ENCODE data around the gene PPM1L. TPM values are rescaled to one million over a fixed set of nuclear protein-coding genes. Genes with fewer than 3 reads are reported as not detected.

PPM1L gene
- total and polyA plus RNA-seq, 7 donors, result 6.2 to 76.1 (median 66.0) TPM

- Histone ChIP-seq H3K4me3 (no peak overlapping the region), H3K36me3 (ENCODE audit: insufficient read depth in 1 of 2, low read depth in 1 of 2) (no peaks in the 10 kb centered on the region), H3K9me3 (no peaks in the 10 kb centered on the region), H3K27me3 (ENCODE audit: insufficient read depth in 3 of 3, low read length in 2 of 3) (no peaks in the 10 kb centered on the region), H3K27ac (no peak overlapping the region), H3K4me1 (no peaks in the 10 kb centered on the region)
- intact Hi-C loops (cut with DNase I), result no loop called here
- WGBS, 3 donors, result 78 to 94% (median 92%) methylated on average over 3 of the region's 3 CpGs
- TF ChIP-seq, protein P1, sequence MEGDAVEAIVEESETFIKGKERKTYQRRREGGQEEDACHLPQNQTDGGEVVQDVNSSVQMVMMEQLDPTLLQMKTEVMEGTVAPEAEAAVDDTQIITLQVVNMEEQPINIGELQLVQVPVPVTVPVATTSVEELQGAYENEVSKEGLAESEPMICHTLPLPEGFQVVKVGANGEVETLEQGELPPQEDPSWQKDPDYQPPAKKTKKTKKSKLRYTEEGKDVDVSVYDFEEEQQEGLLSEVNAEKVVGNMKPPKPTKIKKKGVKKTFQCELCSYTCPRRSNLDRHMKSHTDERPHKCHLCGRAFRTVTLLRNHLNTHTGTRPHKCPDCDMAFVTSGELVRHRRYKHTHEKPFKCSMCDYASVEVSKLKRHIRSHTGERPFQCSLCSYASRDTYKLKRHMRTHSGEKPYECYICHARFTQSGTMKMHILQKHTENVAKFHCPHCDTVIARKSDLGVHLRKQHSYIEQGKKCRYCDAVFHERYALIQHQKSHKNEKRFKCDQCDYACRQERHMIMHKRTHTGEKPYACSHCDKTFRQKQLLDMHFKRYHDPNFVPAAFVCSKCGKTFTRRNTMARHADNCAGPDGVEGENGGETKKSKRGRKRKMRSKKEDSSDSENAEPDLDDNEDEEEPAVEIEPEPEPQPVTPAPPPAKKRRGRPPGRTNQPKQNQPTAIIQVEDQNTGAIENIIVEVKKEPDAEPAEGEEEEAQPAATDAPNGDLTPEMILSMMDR (IDR thresholded peaks at IDR 0.05), result no peak
- DNase-seq, result no peak
- ATAC-seq, result peak in 1 of 4 donors; percentile 13
Observed at GRCh38 chr3:161050935-161051334, 294.9 kb downstream of the PPM1L start.

DNA sequence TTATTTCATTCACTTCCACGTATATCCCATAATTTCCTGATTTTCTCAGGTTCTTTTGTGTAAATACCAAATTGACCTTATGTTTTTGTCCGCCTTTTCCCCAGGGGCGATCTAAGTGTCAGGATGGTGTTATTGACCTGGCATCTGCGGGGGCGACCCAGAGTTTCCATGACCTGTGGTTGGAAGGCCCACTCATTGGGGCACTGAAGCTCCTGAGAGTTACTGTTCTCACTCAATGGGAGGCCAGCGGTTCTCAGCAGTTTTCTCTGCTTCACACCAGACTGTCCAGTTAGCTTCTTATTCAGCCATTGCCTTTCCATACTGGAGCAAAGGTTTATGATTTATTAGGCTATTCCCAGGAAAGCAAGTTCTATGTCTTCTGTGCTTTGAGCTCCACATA lies 295.8 kb downstream of the PPM1L start:
- H3K4me1 ChIP-seq, result no peaks in the 10 kb centered on the region
- WGBS, 3 donors, result 83 to 95% (median 91%) methylated on average over 6 of the region's 6 CpGs
- intact Hi-C loops (cut with DNase I), result no loop called here
- H3K36me3 ChIP-seq (ENCODE audit: insufficient read depth in 1 of 2, low read depth in 1 of 2), result no peaks in the 10 kb centered on the region
- H3K9me3 ChIP-seq, result no peaks in the 10 kb centered on the region
- DNase-seq, result no peak
- H3K27me3 ChIP-seq (ENCODE audit: insufficient read depth in 3 of 3, low read length in 2 of 3), result no peaks in the 10 kb centered on the region
- H3K27ac ChIP-seq, result no peak overlapping the region
- TF ChIP-seq, protein P1 (IDR thresholded peaks at IDR 0.05), result no peak
- no peak for ATAC-seq
- H3K4me3 ChIP-seq, result no peak overlapping the region

- Histone ChIP-seq H3K27me3 (ENCODE audit: insufficient read depth in 3 of 3, low read length in 2 of 3) (no peaks in the 10 kb centered on the region), H3K27ac (no peak overlapping the region), H3K36me3 (ENCODE audit: insufficient read depth in 1 of 2, low read depth in 1 of 2) (no peaks in the 10 kb centered on the region), H3K4me1 (no peaks in the 10 kb centered on the region), H3K4me3 (no peak overlapping the region), H3K9me3 (no peaks in the 10 kb centered on the region)
- TF ChIP-seq, protein P1 (IDR thresholded peaks at IDR 0.05), result no peak
- intact Hi-C loops (cut with DNase I), result no loop called here
- DNase-seq (no peak), ATAC-seq (no peak)
- WGBS, 3 donors, result 92 to 96% (median 94%) methylated on average over 5 of the region's 5 CpGs
Observed at GRCh38 chr3:161054860-161055604, 299.0 kb downstream of the PPM1L start.

DNA sequence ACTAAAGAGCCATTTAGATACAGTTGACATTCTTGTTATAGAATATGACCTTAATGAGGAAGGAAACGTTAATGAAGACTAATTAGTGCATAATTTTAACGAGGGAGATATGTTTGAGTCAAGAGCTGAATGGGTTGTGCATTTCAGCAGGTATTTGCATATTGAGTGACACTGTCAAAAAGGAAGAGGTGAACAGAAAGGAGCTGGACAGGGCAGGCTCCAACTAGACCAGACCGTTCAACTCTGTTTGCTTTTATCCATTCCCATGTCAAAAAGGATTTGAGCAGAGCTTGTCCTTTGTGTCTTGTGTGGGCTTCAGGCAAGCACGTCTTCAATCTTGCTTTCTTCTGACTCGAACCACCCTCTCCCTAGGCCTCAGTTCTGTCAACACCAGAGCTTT lies 308.4 kb downstream of the PPM1L start:
- peaks cover 11 to 37% of the 10 kb centered on the region in 2 donors for H3K36me3 ChIP-seq (ENCODE audit: insufficient read depth in 1 of 2, low read depth in 1 of 2)
- ATAC-seq (no peak), DNase-seq (no peak)
- H3K27ac ChIP-seq, result no peak overlapping the region
- intact Hi-C loops (cut with DNase I), result no loop called here
- H3K27me3 ChIP-seq (ENCODE audit: insufficient read depth in 3 of 3, low read length in 2 of 3), result no peaks in the 10 kb centered on the region
- H3K9me3 ChIP-seq, result no peaks in the 10 kb centered on the region
- TF ChIP-seq, protein P1 (IDR thresholded peaks at IDR 0.05), result no peak
- no peaks in the 10 kb centered on the region for H3K4me1 ChIP-seq
- 89 to 91% (median 90%) methylated on average over 5 of the region's 5 CpGs for WGBS, 3 donors
- H3K4me3 ChIP-seq, result no peak overlapping the region

- no peak overlapping the region for H3K4me3 ChIP-seq
- 93 to 94% (median 94%) methylated on average over 3 of the region's 3 CpGs for WGBS, 3 donors
- no peak for DNase-seq
- H3K36me3 ChIP-seq (ENCODE audit: insufficient read depth in 1 of 2, low read depth in 1 of 2), result peaks cover 11 to 46% of the 10 kb centered on the region in 2 donors
- ATAC-seq, result no peak
- TF ChIP-seq, protein P1 (IDR thresholded peaks at IDR 0.05), result no peak
- no peaks in the 10 kb centered on the region for H3K4me1 ChIP-seq
- no peak overlapping the region for H3K27ac ChIP-seq
- H3K9me3 ChIP-seq, result no peaks in the 10 kb centered on the region
- intact Hi-C loops (cut with DNase I), result no loop called here
- no peaks in the 10 kb centered on the region for H3K27me3 ChIP-seq (ENCODE audit: insufficient read depth in 3 of 3, low read length in 2 of 3)
Observed at GRCh38 chr3:161066930-161067329, 310.9 kb downstream of the PPM1L start.

Measured in psoas muscle (tissue), 8 donors.